PFSK-1 (cell line): Measurements from ENCODE around the gene CHST11.

Source experiments
- POLR2AphosphoS5 ChIP-seq: IDR thresholded peaks from 2 replicates; pipeline ENCODE4 v1.6.1; 2012; ENCODE audit warnings: low read depth, mild to moderate bottlenecking, control low read depth, low read length, moderate library complexity
- SIN3A ChIP-seq: IDR thresholded peaks from 2 replicates; pipeline ENCODE4 v1.6.1; 2012; ENCODE audit warnings: mild to moderate bottlenecking, low read length, moderate library complexity, borderline replicate concordance; ENCODE audit not compliant: insufficient read depth
- TF ChIP-seq, protein P1 (sequence below), 2 experiments: IDR thresholded peaks; 2 replicates each; pipeline versions ENCODE4 v1.6.1 to v1.8.0; 2011 to 2012; ENCODE audit warnings: low read depth in 2 of 2, low read length in 2 of 2, control low read depth in 1 of 2, inconsistent platforms in 1 of 2, mild to moderate bottlenecking in 1 of 2, moderate library complexity in 1 of 2; ENCODE audit not compliant: insufficient read depth in 1 of 2

DNA sequence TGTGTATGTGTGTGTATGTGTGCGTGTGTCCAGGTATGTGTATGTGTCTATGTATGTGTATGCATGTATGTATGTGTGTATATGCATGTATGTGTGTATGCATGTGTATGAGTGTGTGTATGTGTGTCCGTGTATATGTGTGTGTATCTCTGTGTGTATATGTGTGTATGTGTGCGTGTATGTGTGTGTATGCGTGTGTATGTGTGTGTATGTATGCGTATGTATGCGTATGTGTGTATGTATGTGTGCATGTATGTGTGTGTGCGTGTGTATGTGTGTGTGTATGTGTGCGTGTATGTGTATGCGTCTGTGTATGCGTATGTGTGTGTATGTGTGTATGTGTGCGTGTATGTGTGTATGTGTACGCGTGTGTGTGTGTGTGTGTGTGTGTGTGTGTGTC lies 31.6 kb downstream of the CHST11 start:
- no peak for TF ChIP-seq POLR2AphosphoS5
- TF ChIP-seq SIN3A, result no peak
- TF ChIP-seq, protein P1, sequence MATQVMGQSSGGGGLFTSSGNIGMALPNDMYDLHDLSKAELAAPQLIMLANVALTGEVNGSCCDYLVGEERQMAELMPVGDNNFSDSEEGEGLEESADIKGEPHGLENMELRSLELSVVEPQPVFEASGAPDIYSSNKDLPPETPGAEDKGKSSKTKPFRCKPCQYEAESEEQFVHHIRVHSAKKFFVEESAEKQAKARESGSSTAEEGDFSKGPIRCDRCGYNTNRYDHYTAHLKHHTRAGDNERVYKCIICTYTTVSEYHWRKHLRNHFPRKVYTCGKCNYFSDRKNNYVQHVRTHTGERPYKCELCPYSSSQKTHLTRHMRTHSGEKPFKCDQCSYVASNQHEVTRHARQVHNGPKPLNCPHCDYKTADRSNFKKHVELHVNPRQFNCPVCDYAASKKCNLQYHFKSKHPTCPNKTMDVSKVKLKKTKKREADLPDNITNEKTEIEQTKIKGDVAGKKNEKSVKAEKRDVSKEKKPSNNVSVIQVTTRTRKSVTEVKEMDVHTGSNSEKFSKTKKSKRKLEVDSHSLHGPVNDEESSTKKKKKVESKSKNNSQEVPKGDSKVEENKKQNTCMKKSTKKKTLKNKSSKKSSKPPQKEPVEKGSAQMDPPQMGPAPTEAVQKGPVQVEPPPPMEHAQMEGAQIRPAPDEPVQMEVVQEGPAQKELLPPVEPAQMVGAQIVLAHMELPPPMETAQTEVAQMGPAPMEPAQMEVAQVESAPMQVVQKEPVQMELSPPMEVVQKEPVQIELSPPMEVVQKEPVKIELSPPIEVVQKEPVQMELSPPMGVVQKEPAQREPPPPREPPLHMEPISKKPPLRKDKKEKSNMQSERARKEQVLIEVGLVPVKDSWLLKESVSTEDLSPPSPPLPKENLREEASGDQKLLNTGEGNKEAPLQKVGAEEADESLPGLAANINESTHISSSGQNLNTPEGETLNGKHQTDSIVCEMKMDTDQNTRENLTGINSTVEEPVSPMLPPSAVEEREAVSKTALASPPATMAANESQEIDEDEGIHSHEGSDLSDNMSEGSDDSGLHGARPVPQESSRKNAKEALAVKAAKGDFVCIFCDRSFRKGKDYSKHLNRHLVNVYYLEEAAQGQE (IDR thresholded peaks at IDR 0.05; ENCODE audit: insufficient read depth in 1 of 2, low read depth in 2 of 2, low read length in 2 of 2), result no peak
